GM12878 (cell line): ENCODE measurements around the gene RTN4RL1. TPM values are rescaled to one million over a fixed set of nuclear protein-coding genes. Genes with fewer than 3 reads are reported as not detected.

Experiments
- ATAC-seq: fragments of 200-7000 bp; cut with Tn5 transposase; 3 replicates; pipeline ENCODE4 v1.9.1; 2020; ENCODE audit warnings: mild to moderate bottlenecking, moderate library complexity
- BruUV-seq: library from RNA; stranded (reverse); fragments of 400-500 nt; replicated peaks from 2 replicates; lab custom pipeline; 2021; lab: Mats Ljungman, UMichigan
- CTCF ChIA-PET: fragments of 300-600 bp; sonication (Branson Sonifier 250); formaldehyde crosslinking; extraction: SDS; loops from one replicate; lab custom pipeline; 2021; ENCODE audit warnings: inconsistent platforms; lab: Yijun Ruan, JAX
- POLR2A ChIA-PET: fragments of 350-600 bp; formaldehyde crosslinking; extraction: SDS; loops from one replicate; lab custom pipeline; 2021; ENCODE audit warnings: inconsistent platforms; lab: Charles Lee
- RAD21 ChIA-PET: fragments of 300-600 bp; sonication (Branson Sonifier 250); formaldehyde crosslinking; loops from one replicate; lab custom pipeline; 2023; ENCODE audit warnings: antibody characterized with exemption; ENCODE audit not compliant: unreplicated experiment; lab: Charles Lee
- SMC1A ChIA-PET: fragments of 300-600 bp; sonication (Branson Sonifier 250); formaldehyde crosslinking; loops from one replicate; lab custom pipeline; 2023; ENCODE audit not compliant: unreplicated experiment, uncharacterized antibody; lab: Charles Lee
- DNase-seq: peaks from one replicate; pipeline ENCODE4 v3.0.0-alpha.2; 2011; ENCODE audit warnings: low read depth, low spot score
- FAIRE-seq: peaks from 3 replicates; lab custom pipeline; 2011; peaks lifted over from hg19 to GRCh38; lab: Jason Lieb, UNC
- H2AFZ ChIP-seq: 2 replicates; pipeline ENCODE4 v1.6.0; 2011; ENCODE audit warnings: low read depth, low read length, control low read depth; ENCODE audit not compliant: control insufficient read depth
- H3K27ac ChIP-seq: 2 replicates; pipeline ENCODE4 v1.5.1; 2011; ENCODE audit warnings: control low read depth; ENCODE audit not compliant: control insufficient read depth, insufficient read depth
- H3K27me3 ChIP-seq, 2 experiments: replicated peaks in 1 of 2; 2 replicates each; pipeline versions ENCODE4 v1.6.0 to v1.6.1; 2011; ENCODE audit warnings: low read length in 1 of 2; ENCODE audit not compliant: control insufficient read depth in 2 of 2, insufficient read depth in 2 of 2
- H3K36me3 ChIP-seq, 2 experiments: 2 replicates each; pipeline ENCODE4 v1.5.1; 2011; ENCODE audit warnings: low read length in 1 of 2; ENCODE audit not compliant: control insufficient read depth in 2 of 2, insufficient read depth in 2 of 2
- H3K4me1 ChIP-seq: 2 replicates; pipeline ENCODE4 v1.6.1; 2011; ENCODE audit warnings: mild to moderate bottlenecking, low read length, moderate library complexity, mixed read lengths; ENCODE audit not compliant: control insufficient read depth, insufficient read depth
- H3K4me2 ChIP-seq: 2 replicates; pipeline ENCODE4 v1.6.0; 2011; ENCODE audit warnings: control low read depth; ENCODE audit not compliant: control insufficient read depth, insufficient read depth
- H3K4me3 ChIP-seq: fragments of 200-600 bp; sonication (generic); 2 replicates; pipeline ENCODE4 v1.5.1; 2016
- H3K79me2 ChIP-seq: 2 replicates; pipeline ENCODE4 v1.6.0; 2011; ENCODE audit warnings: low read length; ENCODE audit not compliant: control insufficient read depth, insufficient read depth
- H3K9ac ChIP-seq: 2 replicates; pipeline ENCODE4 v1.8.0; 2011; ENCODE audit warnings: low read length, control low read depth, mixed read lengths; ENCODE audit not compliant: control insufficient read depth, insufficient read depth
- H3K9me3 ChIP-seq: replicated peaks from 3 replicates; pipeline ENCODE4 v1.5.1; 2011; ENCODE audit warnings: mild to moderate bottlenecking, low read length; ENCODE audit not compliant: control insufficient read depth, insufficient read depth
- H4K20me1 ChIP-seq: 2 replicates; pipeline ENCODE4 v1.6.0; 2011; ENCODE audit not compliant: control insufficient read depth, insufficient read depth
- CBX3 ChIP-seq: fragments of 200-600 bp; sonication (generic); IDR thresholded peaks from 2 replicates; pipeline ENCODE4 v1.6.1; 2016; ENCODE audit warnings: low read depth, borderline replicate concordance
- FOS ChIP-seq: IDR thresholded peaks from 3 replicates; pipeline ENCODE4 v1.6.1; 2011; ENCODE audit warnings: borderline replicate concordance; ENCODE audit not compliant: insufficient read length; ENCODE audit errors: extremely low read depth
- HDAC2 ChIP-seq: fragments of 200-600 bp; sonication (generic); IDR thresholded peaks from 2 replicates; pipeline ENCODE4 v1.6.1; 2017
- HDAC6 ChIP-seq: fragments of 200-600 bp; sonication (generic); IDR thresholded peaks from one replicate; pipeline ENCODE4 v1.8.0; 2017; ENCODE audit warnings: antibody characterized with exemption; ENCODE audit not compliant: unreplicated experiment
- IKZF1 ChIP-seq: fragments of 450-650 bp; conservative IDR thresholded peaks from 2 replicates; pipeline ENCODE4 v1.6.1; 2017; ENCODE audit warnings: antibody characterized with exemption, mild to moderate bottlenecking
- MEF2B ChIP-seq: fragments of 450-650 bp; IDR thresholded peaks from 2 replicates; pipeline ENCODE4 v1.6.1; 2018; ENCODE audit warnings: mild to moderate bottlenecking, moderate library complexity; ENCODE audit not compliant: partially characterized antibody, poor library complexity, severe bottlenecking
- NFYB ChIP-seq: IDR thresholded peaks from 2 replicates; pipeline ENCODE4 v1.6.1; 2011; ENCODE audit warnings: low read depth, mild to moderate bottlenecking, low read length, improper control_type of control experiment, moderate library complexity; ENCODE audit not compliant: insufficient read depth
- RAD51 ChIP-seq: fragments of 450-650 bp; IDR thresholded peaks from 2 replicates; pipeline ENCODE4 v1.6.1; 2016; ENCODE audit warnings: moderate library complexity, mild to moderate bottlenecking, inconsistent platforms
- RUNX3 ChIP-seq: IDR thresholded peaks from 2 replicates; pipeline ENCODE4 v1.6.1; 2012; ENCODE audit warnings: low read length, inconsistent platforms
- SPI1 ChIP-seq: IDR thresholded peaks from 2 replicates; pipeline ENCODE4 v1.6.1; 2011; ENCODE audit warnings: low read depth, mild to moderate bottlenecking, low read length, moderate library complexity, borderline replicate concordance; ENCODE audit not compliant: insufficient read depth
- STAT1 ChIP-seq: fragments of 450-650 bp; conservative IDR thresholded peaks from 2 replicates; pipeline ENCODE4 v1.6.1; 2014; ENCODE audit warnings: antibody characterized with exemption, mild to moderate bottlenecking
- STAT3 ChIP-seq: IDR thresholded peaks from 2 replicates; pipeline ENCODE4 v1.6.1; 2011; ENCODE audit warnings: low read depth, low read length, improper control_type of control experiment
- SUPT20H ChIP-seq: IDR thresholded peaks from 2 replicates; pipeline ENCODE4 v1.6.1; 2011; ENCODE audit warnings: low read depth, mild to moderate bottlenecking, low read length, moderate library complexity, borderline replicate concordance; ENCODE audit not compliant: control insufficient read depth
- YY1 ChIP-seq: IDR thresholded peaks from 2 replicates; pipeline ENCODE4 v1.6.1; 2011; ENCODE audit warnings: low read depth, mild to moderate bottlenecking, low read length
- WGBS: methylation state at CpG from one replicate; pipeline ENCODE4 v1.1.6; 2016; ENCODE audit warnings: low lambda C conversion rate; ENCODE audit not compliant: insufficient replicate concordance, insufficient coverage; ENCODE audit errors: missing lambda C conversion rate; 5-methylcytosine and 5-hydroxymethylcytosine counted together
- in situ Hi-C: fragments of 300-500 bp; cut with MboI; formaldehyde crosslinking; loops from 9 replicates; pipeline ENCODE4 v1.14.3; 2018; ENCODE audit warnings: mixed read lengths
- intact Hi-C: fragments of 100-400 bp; cut with micrococcal nuclease; formaldehyde crosslinking; loops from one replicate; pipeline ENCODE4 v1.14.2; 2022; ENCODE audit not compliant: unreplicated experiment
- polyA plus RNA-seq, 11 experiments: library from polyadenylated mRNA; depleted of rRNA in 4 of 11; unstranded in 6 of 11; stranded (reverse) in 5 of 11; fragments of >200 nt; fragmentation: Nextera tagmentation in 4 of 11; fragmentation: Illumina TruSeq in 1 of 11; extraction: Ambion mirVana in 4 of 11; extraction: Trizol in 1 of 11; gene quantifications; 1 replicate in 1 of 11; 2 replicates in 10 of 11; pipeline versions ENCODE4 v1.2.1 to v1.2.3, GENCODE V29; 2011 to 2016; ENCODE audit warnings: inconsistent platforms in 2 of 11, missing spikeins in 2 of 11, low read depth in 1 of 11
- total RNA-seq, 4 experiments: library from RNA; depleted of rRNA in 3 of 4; stranded (reverse); fragments of >200 nt in 3 of 4; fragmentation: Illumina TruSeq in 1 of 4; extraction: Trizol in 1 of 4; gene quantifications; 2 replicates each; pipeline versions ENCODE4 v1.2.1 to v1.2.3, GENCODE V29; 2013 to 2021
- TF ChIP-seq, protein P1 (sequence below): IDR thresholded peaks from 2 replicates; pipeline ENCODE4 v1.6.1; 2011; ENCODE audit warnings: low read depth, low read length, improper control_type of control experiment, borderline replicate concordance
- TF ChIP-seq, protein P2 (sequence below): IDR thresholded peaks from 2 replicates; pipeline ENCODE4 v1.6.1; 2011; ENCODE audit warnings: mild to moderate bottlenecking, low read depth, low read length, moderate library complexity; ENCODE audit not compliant: insufficient replicate concordance

The RTN4RL1 gene
- total and polyA plus RNA-seq, 10 of the 15 experiments (the other 5 are each of a cell fraction or from before 2014, with no cell fraction given): 0.08 to 0.11 (median 0.10) TPM; not detected in 7

DNA sequence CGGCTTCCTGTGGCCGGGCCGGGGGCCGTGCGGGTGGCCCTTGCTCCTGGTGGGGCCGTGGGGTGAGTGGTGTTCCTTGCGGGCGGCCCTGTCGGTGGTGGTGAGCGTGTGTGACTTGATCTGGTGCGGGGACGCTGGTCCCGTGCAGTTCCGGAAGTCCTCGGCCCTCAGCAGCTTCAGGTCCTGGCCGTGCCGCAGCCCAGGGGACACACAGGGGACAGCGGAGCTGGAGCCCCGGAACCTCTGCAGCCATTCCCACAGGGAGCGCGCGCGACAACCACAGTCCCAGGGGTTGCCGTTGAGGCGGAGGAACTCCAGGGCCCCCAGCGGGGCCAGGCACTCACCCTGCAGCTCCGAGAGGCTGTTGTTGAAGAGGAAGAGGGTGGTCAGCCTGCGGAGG, 88.4 kb downstream of the RTN4RL1 start:
- SMC1A ChIA-PET: no interaction called here
- H3K27ac ChIP-seq: no peak overlapping the region
- H2AFZ ChIP-seq: no peak overlapping the region
- CTCF ChIA-PET: no interaction called here
- no peak for FAIRE-seq
- ATAC-seq: no peak
- no peaks in the 10 kb centered on the region for H3K36me3 ChIP-seq
- intact Hi-C loops (no loop called here), in situ Hi-C loops (no loop called here)
- no peaks in the 10 kb centered on the region for H3K4me1 ChIP-seq
- no peaks in the 10 kb centered on the region for H3K27me3 ChIP-seq
- no peak overlapping the region for H3K4me3 ChIP-seq
- no TSS peak for BruUV-seq
- no peaks in the 10 kb centered on the region for H3K79me2 ChIP-seq
- no peak overlapping the region for H3K9ac ChIP-seq
- POLR2A ChIA-PET: no interaction called here
- H4K20me1 ChIP-seq: no peaks in the 10 kb centered on the region
- TF ChIP-seq IKZF1: no peak
- TF ChIP-seq STAT3: no peak
- TF ChIP-seq RAD51: no peak
- no peak for TF ChIP-seq HDAC6
- TF ChIP-seq CBX3: no peak
- no peak for TF ChIP-seq RUNX3
- no peak for TF ChIP-seq MEF2B
- no peak for TF ChIP-seq SUPT20H
- TF ChIP-seq, protein P1, sequence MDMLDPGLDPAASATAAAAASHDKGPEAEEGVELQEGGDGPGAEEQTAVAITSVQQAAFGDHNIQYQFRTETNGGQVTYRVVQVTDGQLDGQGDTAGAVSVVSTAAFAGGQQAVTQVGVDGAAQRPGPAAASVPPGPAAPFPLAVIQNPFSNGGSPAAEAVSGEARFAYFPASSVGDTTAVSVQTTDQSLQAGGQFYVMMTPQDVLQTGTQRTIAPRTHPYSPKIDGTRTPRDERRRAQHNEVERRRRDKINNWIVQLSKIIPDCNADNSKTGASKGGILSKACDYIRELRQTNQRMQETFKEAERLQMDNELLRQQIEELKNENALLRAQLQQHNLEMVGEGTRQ: no peak
- no peak for TF ChIP-seq YY1
- no peak for TF ChIP-seq NFYB
- TF ChIP-seq HDAC2: no peak
- no peak for TF ChIP-seq FOS
- TF ChIP-seq STAT1: no peak
- TF ChIP-seq, protein P2, sequence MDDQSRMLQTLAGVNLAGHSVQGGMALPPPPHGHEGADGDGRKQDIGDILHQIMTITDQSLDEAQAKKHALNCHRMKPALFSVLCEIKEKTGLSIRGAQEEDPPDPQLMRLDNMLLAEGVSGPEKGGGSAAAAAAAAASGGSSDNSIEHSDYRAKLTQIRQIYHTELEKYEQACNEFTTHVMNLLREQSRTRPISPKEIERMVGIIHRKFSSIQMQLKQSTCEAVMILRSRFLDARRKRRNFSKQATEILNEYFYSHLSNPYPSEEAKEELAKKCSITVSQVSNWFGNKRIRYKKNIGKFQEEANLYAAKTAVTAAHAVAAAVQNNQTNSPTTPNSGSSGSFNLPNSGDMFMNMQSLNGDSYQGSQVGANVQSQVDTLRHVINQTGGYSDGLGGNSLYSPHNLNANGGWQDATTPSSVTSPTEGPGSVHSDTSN: no peak
- no peak for TF ChIP-seq SPI1
- no peak for DNase-seq
- RAD21 ChIA-PET: no interaction called here
- H3K4me2 ChIP-seq: no peak overlapping the region
- WGBS: 10% methylated on average over 19 of the region's 28 CpGs
- H3K9me3 ChIP-seq: no peaks in the 10 kb centered on the region
